Panc1 (cell line): ENCODE results near the gene CEP57. TPM values are rescaled to one million over a fixed set of nuclear protein-coding genes. Genes with fewer than 3 reads are reported as not detected.
"Not testable (repeated sequence)": the region's sequence is repeated elsewhere in the genome, so short reads cannot be mapped to it uniquely, and the experiment has no call there.

Experiments used
- ATAC-seq: fragments of 200-7000 bp; cut with Tn5 transposase; 2 replicates; pipeline ENCODE4 v1.9.1; 2020; ENCODE audit warnings: mild to moderate bottlenecking, moderate library complexity
- BruUV-seq: library from RNA; stranded (reverse); fragments of 400-500 nt; replicated peaks from 2 replicates; lab custom pipeline; 2021; lab: Mats Ljungman, UMichigan
- CTCF ChIA-PET: fragments of 300-600 bp; sonication (Branson Sonifier 250); formaldehyde crosslinking; loops from one replicate; lab custom pipeline; 2022; ENCODE audit warnings: antibody characterized with exemption; lab: Charles Lee
- POLR2A ChIA-PET: fragments of 300-600 bp; sonication (Branson Sonifier 250); formaldehyde crosslinking; loops from one replicate; lab custom pipeline; 2022; ENCODE audit warnings: antibody characterized with exemption; lab: Charles Lee
- DNase-seq: peaks from one replicate; pipeline ENCODE4 v3.0.0-alpha.2; 2010; ENCODE audit warnings: low read depth, low spot score
- H3K27ac ChIP-seq: 2 replicates; pipeline ENCODE4 v1.5.1; 2011; ENCODE audit warnings: mild to moderate bottlenecking, low read length, inconsistent platforms
- H3K27me3 ChIP-seq: fragments of 200-500 bp; sonication (Bioruptor generic); 2 replicates; pipeline ENCODE4 v1.6.0; 2014; ENCODE audit warnings: low read length, inconsistent platforms; ENCODE audit not compliant: control insufficient read depth, insufficient read depth
- H3K36me3 ChIP-seq: fragments of 200-500 bp; sonication (Bioruptor generic); 2 replicates; pipeline ENCODE4 v1.5.1; 2014; ENCODE audit warnings: inconsistent platforms, mild to moderate bottlenecking, low read length, moderate library complexity; ENCODE audit not compliant: control insufficient read depth, insufficient read depth
- H3K4me1 ChIP-seq: 2 replicates; pipeline ENCODE4 v1.5.1; 2011; ENCODE audit warnings: inconsistent platforms, mild to moderate bottlenecking, low read length, moderate library complexity; ENCODE audit not compliant: control insufficient read depth, insufficient read depth
- H3K4me3 ChIP-seq, 2 experiments: 2 replicates each; pipeline ENCODE4 v1.5.1; 2011 to 2012; ENCODE audit warnings: low read depth in 2 of 2, low read length in 2 of 2, mild to moderate bottlenecking in 2 of 2, inconsistent platforms in 1 of 2, moderate library complexity in 1 of 2
- H3K9me3 ChIP-seq: fragments of 200-500 bp; sonication (Bioruptor generic); 2 replicates; pipeline ENCODE4 v1.5.1; 2014; ENCODE audit warnings: low read depth, mild to moderate bottlenecking, inconsistent platforms, low read length, moderate library complexity; ENCODE audit not compliant: control insufficient read depth, insufficient read depth
- POLR2AphosphoS5 ChIP-seq: IDR thresholded peaks from 2 replicates; pipeline ENCODE4 v1.6.1; 2012; ENCODE audit warnings: mild to moderate bottlenecking, low read depth, low read length, moderate library complexity
- SIN3A ChIP-seq: IDR thresholded peaks from 2 replicates; pipeline ENCODE4 v1.6.1; 2012; ENCODE audit warnings: low read depth, mild to moderate bottlenecking, low read length, moderate library complexity, borderline replicate concordance; ENCODE audit not compliant: insufficient read depth
- TCF7L2 ChIP-seq: IDR thresholded peaks from 2 replicates; pipeline ENCODE4 v1.6.1; 2011; ENCODE audit warnings: mild to moderate bottlenecking, low read depth, low read length, inconsistent platforms
- in situ Hi-C: cut with HindIII; loops from 2 replicates; pipeline ENCODE4 v1.10.0; 2016; ENCODE audit warnings: low sequenced_read_pairs, low pct_unique_long_range_greater_than_20kb
- intact Hi-C: fragments of 100-400 bp; cut with micrococcal nuclease; formaldehyde crosslinking; loops from one replicate; pipeline ENCODE4 v1.10.0; 2022; ENCODE audit not compliant: unreplicated experiment
- total RNA-seq: library from RNA; stranded (reverse); gene quantifications from one replicate; pipeline ENCODE4 v1.2.1, GENCODE V29; 2021; ENCODE audit not compliant: unreplicated experiment
- TF ChIP-seq, protein P1 (sequence below), 2 experiments: IDR thresholded peaks; 2 replicates each; pipeline ENCODE4 v1.6.1; 2011 to 2012; ENCODE audit warnings: low read depth in 2 of 2, control low read depth in 1 of 2, low read length in 1 of 2, mild to moderate bottlenecking in 1 of 2, moderate library complexity in 1 of 2; ENCODE audit not compliant: insufficient read depth in 1 of 2
- TF ChIP-seq, protein P2 (sequence below): fragments of 450-650 bp; IDR thresholded peaks from 2 replicates; pipeline ENCODE4 v1.5.1; 2017; ENCODE audit warnings: mild to moderate bottlenecking

Gene CEP57
- total RNA-seq, 1 experiment from 2014 or later = 50.3 TPM

DNA sequence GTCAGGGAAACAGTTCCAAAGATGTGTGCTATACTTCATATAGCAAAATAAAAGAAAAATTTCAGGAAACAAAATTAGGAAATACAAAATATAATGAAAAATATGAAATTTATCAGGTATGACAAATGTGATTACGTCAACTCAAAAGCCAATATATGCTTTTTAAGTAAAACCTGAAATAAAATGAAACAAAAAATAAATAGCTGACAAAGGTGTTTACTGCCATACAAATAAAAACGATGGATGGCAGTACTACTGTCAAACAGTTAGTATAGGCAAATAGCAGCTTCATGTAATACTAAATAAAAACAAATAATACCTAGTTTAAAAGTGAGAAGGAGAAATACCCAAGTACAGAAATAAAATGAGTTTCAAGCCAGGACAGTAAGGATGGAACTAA lies 13.7 kb downstream of the CEP57 start:
- Histone ChIP-seq H3K9me3 (no peaks in the 10 kb centered on the region), H3K4me1 (no peaks in the 10 kb centered on the region), H3K27me3 (no peaks in the 10 kb centered on the region), H3K36me3 (peaks cover 5% of the 10 kb centered on the region; the same call in 1 of the 2 replicates), H3K27ac (no peak overlapping the region), H3K4me3 (no peak overlapping the region)
- POLR2A ChIA-PET = interaction anchor here (0.6 kb wide), 1 partner anchor 89 kb away, joined by 3 read pairs; no protein-coding TSS in a partner anchor
- ATAC-seq (no peak), DNase-seq (no peak)
- TF ChIP-seq POLR2AphosphoS5 = no peak
- TF ChIP-seq, protein P1, sequence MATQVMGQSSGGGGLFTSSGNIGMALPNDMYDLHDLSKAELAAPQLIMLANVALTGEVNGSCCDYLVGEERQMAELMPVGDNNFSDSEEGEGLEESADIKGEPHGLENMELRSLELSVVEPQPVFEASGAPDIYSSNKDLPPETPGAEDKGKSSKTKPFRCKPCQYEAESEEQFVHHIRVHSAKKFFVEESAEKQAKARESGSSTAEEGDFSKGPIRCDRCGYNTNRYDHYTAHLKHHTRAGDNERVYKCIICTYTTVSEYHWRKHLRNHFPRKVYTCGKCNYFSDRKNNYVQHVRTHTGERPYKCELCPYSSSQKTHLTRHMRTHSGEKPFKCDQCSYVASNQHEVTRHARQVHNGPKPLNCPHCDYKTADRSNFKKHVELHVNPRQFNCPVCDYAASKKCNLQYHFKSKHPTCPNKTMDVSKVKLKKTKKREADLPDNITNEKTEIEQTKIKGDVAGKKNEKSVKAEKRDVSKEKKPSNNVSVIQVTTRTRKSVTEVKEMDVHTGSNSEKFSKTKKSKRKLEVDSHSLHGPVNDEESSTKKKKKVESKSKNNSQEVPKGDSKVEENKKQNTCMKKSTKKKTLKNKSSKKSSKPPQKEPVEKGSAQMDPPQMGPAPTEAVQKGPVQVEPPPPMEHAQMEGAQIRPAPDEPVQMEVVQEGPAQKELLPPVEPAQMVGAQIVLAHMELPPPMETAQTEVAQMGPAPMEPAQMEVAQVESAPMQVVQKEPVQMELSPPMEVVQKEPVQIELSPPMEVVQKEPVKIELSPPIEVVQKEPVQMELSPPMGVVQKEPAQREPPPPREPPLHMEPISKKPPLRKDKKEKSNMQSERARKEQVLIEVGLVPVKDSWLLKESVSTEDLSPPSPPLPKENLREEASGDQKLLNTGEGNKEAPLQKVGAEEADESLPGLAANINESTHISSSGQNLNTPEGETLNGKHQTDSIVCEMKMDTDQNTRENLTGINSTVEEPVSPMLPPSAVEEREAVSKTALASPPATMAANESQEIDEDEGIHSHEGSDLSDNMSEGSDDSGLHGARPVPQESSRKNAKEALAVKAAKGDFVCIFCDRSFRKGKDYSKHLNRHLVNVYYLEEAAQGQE (IDR thresholded peaks at IDR 0.05; ENCODE audit: insufficient read depth in 1 of 2, low read depth in 2 of 2, low read length in 1 of 2) = no peak
- TF ChIP-seq TCF7L2 = no peak
- TF ChIP-seq SIN3A = no peak
- TF ChIP-seq, protein P2, sequence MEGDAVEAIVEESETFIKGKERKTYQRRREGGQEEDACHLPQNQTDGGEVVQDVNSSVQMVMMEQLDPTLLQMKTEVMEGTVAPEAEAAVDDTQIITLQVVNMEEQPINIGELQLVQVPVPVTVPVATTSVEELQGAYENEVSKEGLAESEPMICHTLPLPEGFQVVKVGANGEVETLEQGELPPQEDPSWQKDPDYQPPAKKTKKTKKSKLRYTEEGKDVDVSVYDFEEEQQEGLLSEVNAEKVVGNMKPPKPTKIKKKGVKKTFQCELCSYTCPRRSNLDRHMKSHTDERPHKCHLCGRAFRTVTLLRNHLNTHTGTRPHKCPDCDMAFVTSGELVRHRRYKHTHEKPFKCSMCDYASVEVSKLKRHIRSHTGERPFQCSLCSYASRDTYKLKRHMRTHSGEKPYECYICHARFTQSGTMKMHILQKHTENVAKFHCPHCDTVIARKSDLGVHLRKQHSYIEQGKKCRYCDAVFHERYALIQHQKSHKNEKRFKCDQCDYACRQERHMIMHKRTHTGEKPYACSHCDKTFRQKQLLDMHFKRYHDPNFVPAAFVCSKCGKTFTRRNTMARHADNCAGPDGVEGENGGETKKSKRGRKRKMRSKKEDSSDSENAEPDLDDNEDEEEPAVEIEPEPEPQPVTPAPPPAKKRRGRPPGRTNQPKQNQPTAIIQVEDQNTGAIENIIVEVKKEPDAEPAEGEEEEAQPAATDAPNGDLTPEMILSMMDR = no peak
- in situ Hi-C loops (no loop called here), intact Hi-C loops (no loop called here)
- no TSS peak for BruUV-seq
- CTCF ChIA-PET = no interaction called here

DNA sequence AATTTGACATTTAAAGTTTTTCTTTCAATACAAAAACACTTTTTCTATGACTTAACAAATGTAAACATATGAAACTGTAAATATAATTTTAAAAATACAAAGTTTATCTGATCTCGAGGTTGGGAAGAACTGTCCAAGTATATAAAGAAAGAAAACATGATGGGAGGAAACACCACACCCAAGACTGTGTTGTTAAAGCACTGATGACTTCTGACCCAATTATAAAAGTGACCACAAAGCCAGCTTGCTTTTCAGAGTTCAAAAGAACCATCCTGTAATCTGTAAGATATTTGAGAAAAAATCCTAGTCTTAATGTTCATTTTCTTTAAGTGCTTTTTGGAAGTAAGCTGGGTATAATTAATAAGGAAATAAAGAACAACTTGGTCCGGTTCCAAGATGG lies 15.6 kb downstream of the CEP57 start:
- no peak overlapping the region for H3K27ac ChIP-seq
- peaks cover 2% of the 10 kb centered on the region; the same call in 1 of the 2 replicates for H3K36me3 ChIP-seq
- H3K9me3 ChIP-seq = no peaks in the 10 kb centered on the region
- no peaks in the 10 kb centered on the region for H3K4me1 ChIP-seq
- H3K27me3 ChIP-seq = no peaks in the 10 kb centered on the region
- in situ Hi-C loops = no loop called here
- no TSS peak for BruUV-seq
- DNase-seq (no peak), ATAC-seq (no peak)
- CTCF ChIA-PET = no interaction called here
- intact Hi-C loops = no loop called here
- POLR2A ChIA-PET = no interaction called here
- H3K4me3 ChIP-seq = no peak overlapping the region
- TF ChIP-seq, protein P1 (IDR thresholded peaks at IDR 0.05; ENCODE audit: insufficient read depth in 1 of 2, low read depth in 2 of 2, low read length in 1 of 2) = no peak
- no peak for TF ChIP-seq POLR2AphosphoS5
- TF ChIP-seq, protein P2 = no peak
- no peak for TF ChIP-seq TCF7L2

DNA sequence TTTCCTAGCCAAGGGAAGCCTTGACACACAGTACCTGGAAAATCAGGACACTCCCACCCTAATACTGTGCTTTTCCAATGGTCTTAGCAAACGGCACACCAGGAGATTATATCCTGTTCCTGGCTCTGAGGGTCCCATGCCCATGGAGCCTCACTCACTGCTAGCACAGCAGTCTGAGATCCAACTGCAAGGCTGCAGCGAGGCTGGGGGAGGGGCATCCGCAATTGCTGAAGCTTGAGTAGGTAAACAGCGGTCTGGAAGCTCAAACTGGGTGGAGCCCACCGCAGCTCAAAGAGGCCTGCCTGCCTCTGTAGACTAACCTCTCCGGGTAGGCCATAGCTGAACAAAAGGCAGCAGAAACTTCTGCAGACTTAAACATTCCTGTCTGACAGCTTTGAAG lies 16.2 kb downstream of the CEP57 start:
- in situ Hi-C loops, H3K36me3 ChIP-seq, H3K27ac ChIP-seq, H3K9me3 ChIP-seq, DNase-seq, H3K27me3 ChIP-seq, intact Hi-C loops, H3K4me3 ChIP-seq, H3K4me1 ChIP-seq, CTCF ChIA-PET, ATAC-seq, POLR2A ChIA-PET, BruUV-seq: not testable (repeated sequence)

DNA sequence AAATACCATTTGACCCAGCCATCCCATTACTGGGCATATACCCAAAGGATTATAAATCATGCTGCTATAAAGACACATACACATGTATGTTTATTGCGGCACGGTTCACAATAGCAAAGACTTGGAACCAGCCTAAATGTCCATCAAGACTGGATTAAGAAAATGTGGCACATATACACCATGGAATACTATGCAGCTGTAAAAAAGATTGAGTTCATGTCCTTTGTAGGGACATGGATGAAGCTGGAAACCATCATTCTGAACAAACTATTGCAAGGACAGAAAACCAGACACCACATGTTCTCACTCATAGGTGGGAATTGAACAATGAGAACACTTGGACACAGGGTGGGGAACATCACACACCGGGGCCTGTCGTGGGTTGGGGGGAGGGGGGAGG lies 20.8 kb downstream of the CEP57 start:
- POLR2A ChIA-PET, in situ Hi-C loops, intact Hi-C loops, H3K27ac ChIP-seq, CTCF ChIA-PET, DNase-seq, BruUV-seq, H3K9me3 ChIP-seq, ATAC-seq, H3K36me3 ChIP-seq, H3K4me1 ChIP-seq, H3K27me3 ChIP-seq, H3K4me3 ChIP-seq: not testable (repeated sequence)
